Lung microvascular endothelial cell (primary cell): Measurements from ENCODE around the gene PTPRT. TPM values are rescaled to one million over a fixed set of nuclear protein-coding genes. Genes with fewer than 3 reads are reported as not detected.

ENCODE experiments used
- DNase-seq, 2 donors: peaks; one replicate each; pipeline versions ENCODE4 v3.0.0 to v3.0.0-alpha.2; 2010; ENCODE audit warnings: low read depth in 2 of 2
- total RNA-seq: library from RNA; depleted of rRNA; stranded (reverse); fragments of >200 nt; gene quantifications from 2 replicates; pipeline ENCODE4 v1.2.1, GENCODE V29; 2014

Gene PTPRT
- total RNA-seq, 1 donor from 2014 or later, result not detected

GRCh38 chr20:42080956-42081355, 1108.8 kb downstream of the PTPRT start:
- DNase-seq, result no peak

- DNase-seq, result no peak
These were observed 1114.8 kb downstream of the PTPRT start for GRCh38 chr20:42074944-42075343.

GRCh38 chr20:42067596-42067995, 1122.1 kb downstream of the PTPRT start:
- DNase-seq, result no peak

- DNase-seq, result no peak
These were observed 1122.5 kb downstream of the PTPRT start for GRCh38 chr20:42067174-42067573.

DNA sequence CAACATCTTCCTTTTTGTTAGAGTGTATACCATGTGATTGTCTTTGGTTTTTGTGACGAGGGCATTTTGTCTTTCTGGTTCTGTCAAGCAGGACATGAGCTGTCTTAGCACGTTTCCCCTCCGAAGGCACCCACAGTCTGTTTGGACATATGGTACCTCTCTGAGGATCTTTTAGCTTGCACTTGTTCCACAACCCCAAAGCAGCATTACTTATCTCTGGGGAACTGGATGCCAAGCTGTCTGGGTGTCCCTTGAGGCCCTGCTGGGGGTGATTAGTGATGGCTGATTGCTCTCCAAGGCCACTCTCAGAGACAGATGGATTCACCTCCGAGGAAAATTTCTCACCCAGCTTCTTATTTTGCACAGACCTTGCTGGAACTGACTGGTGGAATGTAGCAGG, 1126.6 kb downstream of the PTPRT start:
- no peak for DNase-seq

GRCh38 chr20:42053350-42053749, 1136.4 kb downstream of the PTPRT start:
- DNase-seq, result no peak

GRCh38 chr20:42051921-42052320, 1137.8 kb downstream of the PTPRT start:
- DNase-seq, result no peak

- DNase-seq, result no peak
These were observed 1143.2 kb downstream of the PTPRT start for GRCh38 chr20:42046371-42047085.

DNA sequence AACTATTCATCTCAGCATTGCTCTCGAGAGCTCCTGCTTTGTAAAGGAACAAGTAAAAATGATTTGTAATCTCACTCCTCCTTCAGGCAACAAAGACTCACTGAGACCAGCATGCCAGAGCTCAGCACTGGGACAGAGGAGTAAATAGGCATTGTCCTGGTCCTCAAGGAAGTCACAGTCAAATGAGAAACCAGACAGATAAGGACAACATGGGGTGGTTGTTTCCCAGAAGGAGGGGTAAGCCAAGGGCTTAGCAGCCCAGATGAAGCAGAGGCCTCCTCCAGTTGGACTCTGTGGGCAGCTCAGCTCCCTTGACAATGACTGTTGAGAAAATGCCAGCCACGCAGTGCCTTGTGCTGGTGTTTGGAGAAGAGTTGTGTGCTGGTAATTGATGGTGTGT, 1145.8 kb downstream of the PTPRT start:
- no peak for DNase-seq

GRCh38 chr20:42041000-42041565, 1148.6 kb downstream of the PTPRT start:
- DNase-seq, result no peak

DNA sequence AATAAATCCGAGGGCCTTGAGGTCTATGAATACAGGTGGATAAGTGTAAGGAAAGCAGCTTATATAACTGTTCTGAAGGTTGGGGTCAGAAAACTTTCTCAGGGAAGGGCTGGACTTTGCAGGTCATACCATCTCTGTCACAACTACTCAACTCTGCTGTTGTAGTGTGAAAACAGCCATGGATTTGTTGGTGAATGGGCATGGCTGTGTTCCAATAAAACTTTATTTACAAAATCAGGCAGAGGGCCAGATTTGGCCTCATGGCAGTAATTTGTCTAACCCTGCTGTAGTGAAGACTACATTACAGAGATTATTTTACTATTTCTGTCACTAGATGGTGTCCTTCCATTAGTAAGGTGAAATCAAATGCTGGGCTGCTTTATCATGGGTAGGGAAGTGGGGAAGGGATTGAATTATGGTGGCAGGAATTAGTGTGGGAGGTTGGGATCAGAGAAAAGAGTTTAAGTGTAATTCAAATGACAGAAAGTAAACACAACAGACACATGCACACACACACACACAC, 1161.9 kb downstream of the PTPRT start:
- no peak for DNase-seq

DNA sequence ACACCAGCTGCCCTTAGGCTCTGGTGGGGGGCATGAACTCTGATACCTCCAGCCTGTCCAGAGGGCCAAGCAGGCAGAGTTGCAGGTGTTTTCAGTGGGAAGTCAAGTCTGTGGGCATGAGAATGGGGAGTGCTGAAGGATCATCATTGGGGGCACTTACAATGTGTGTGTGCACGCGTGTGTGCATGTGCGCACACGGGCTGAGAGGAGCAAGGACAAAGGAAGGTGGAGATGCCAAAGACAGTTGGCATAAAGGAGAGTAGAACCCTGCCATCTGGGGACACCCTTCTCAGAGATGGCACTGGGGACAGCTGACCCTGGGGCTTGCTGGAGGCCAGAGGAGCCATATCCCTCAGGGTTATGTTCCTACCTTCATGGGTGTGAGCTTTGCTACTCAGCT, 1163.1 kb downstream of the PTPRT start:
- DNase-seq, result no peak

DNA sequence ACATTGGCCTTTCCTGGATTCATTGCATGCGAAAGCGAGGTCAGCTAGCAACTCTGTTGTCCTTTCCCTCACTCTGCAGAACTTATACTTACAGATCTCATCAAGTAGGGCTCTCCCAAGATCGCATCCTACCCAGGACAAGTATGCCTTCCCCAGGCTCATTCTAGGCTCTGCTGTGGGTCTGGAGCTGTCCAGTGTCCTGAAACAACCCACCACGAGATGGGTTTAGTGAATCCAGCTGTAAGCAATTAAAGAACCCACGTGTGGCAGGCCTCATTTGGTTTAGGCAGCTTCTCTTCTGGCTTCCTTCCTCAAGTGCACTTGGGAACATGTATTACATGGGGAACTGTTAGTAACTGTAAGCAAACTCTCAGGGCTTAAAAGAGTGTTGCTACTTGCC, 1165.1 kb downstream of the PTPRT start:
- DNase-seq, result no peak
